Caco-2 (cell line): Measurements from ENCODE around the gene IQGAP2. TPM values are rescaled to one million over a fixed set of nuclear protein-coding genes. Genes with fewer than 3 reads are reported as not detected.

Experiments used
- BruUV-seq: library from RNA; stranded (reverse); fragments of 400-500 nt; replicated peaks from 2 replicates; lab custom pipeline; 2021; lab: Mats Ljungman, UMichigan
- CTCF ChIA-PET: fragments of 300-600 bp; sonication (Branson Sonifier 250); formaldehyde crosslinking; loops from one replicate; lab custom pipeline; 2022; ENCODE audit warnings: antibody characterized with exemption; lab: Charles Lee
- POLR2A ChIA-PET: fragments of 300-600 bp; sonication (Branson Sonifier 250); formaldehyde crosslinking; loops from one replicate; lab custom pipeline; 2022; ENCODE audit warnings: antibody characterized with exemption; lab: Charles Lee
- DNase-seq, 2 experiments: peaks; one replicate each; pipeline versions ENCODE4 v3.0.0 to v3.0.0-alpha.2; 2020 to 2022
- H3K27me3 ChIP-seq: replicated peaks from 2 replicates; pipeline ENCODE4 v1.6.0; 2011; ENCODE audit warnings: low read length; ENCODE audit not compliant: control insufficient read depth, insufficient read depth
- H3K36me3 ChIP-seq: 2 replicates; pipeline ENCODE4 v1.5.1; 2011; ENCODE audit warnings: low read length; ENCODE audit not compliant: control insufficient read depth, insufficient read depth
- H3K4me1 ChIP-seq: fragments of 250-450 bp; sonication (Bioruptor Pico); 2 replicates; pipeline ENCODE4 v1.5.1; 2020; ENCODE audit warnings: mild to moderate bottlenecking
- H3K4me3 ChIP-seq: 2 replicates; pipeline ENCODE4 v1.5.1; 2011; ENCODE audit warnings: low read depth, mild to moderate bottlenecking, control low read depth, low read length
- H3K9me3 ChIP-seq: fragments of 250-450 bp; sonication (Bioruptor Pico); 2 replicates; pipeline ENCODE4 v1.5.1; 2020; ENCODE audit warnings: mild to moderate bottlenecking, moderate library complexity
- H3K27ac Mint-ChIP-seq: one replicate; pipeline ENCODE4 v1.8.0; 2022; ENCODE audit warnings: mixed read lengths; ENCODE audit not compliant: unreplicated experiment
- H3K27me3 Mint-ChIP-seq: one replicate; pipeline ENCODE4 v1.8.0; 2022; ENCODE audit warnings: mixed read lengths; ENCODE audit not compliant: insufficient read depth, unreplicated experiment
- H3K36me3 Mint-ChIP-seq: one replicate; pipeline ENCODE4 v1.8.0; 2022; ENCODE audit warnings: mild to moderate bottlenecking, mixed read lengths; ENCODE audit not compliant: insufficient read depth, unreplicated experiment
- H3K4me1 Mint-ChIP-seq: one replicate; pipeline ENCODE4 v1.8.0; 2022; ENCODE audit warnings: low read depth, mixed read lengths; ENCODE audit not compliant: unreplicated experiment
- H3K4me3 Mint-ChIP-seq: one replicate; pipeline ENCODE4 v1.8.0; 2022; ENCODE audit warnings: mild to moderate bottlenecking, moderate library complexity, mixed read lengths; ENCODE audit not compliant: unreplicated experiment
- H3K9me3 Mint-ChIP-seq: one replicate; pipeline ENCODE4 v1.8.0; 2022; ENCODE audit warnings: mixed read lengths; ENCODE audit not compliant: unreplicated experiment
- intact Hi-C: fragments of 100-400 bp; cut with micrococcal nuclease; formaldehyde crosslinking; loops from one replicate; pipeline ENCODE4 v1.10.0; 2022; ENCODE audit not compliant: unreplicated experiment
- total RNA-seq: library from RNA; stranded (reverse); gene quantifications from 2 replicates; pipeline ENCODE4 v1.2.3, GENCODE V29; 2022
- TF ChIP-seq, protein P1 (sequence below), 2 experiments: fragments of 200-600 bp in 1 of 2; IDR thresholded peaks; 1 replicate in 1 of 2; 2 replicates in 1 of 2; pipeline versions ENCODE4 v1.5.1 to v1.8.0; 2011 to 2022; ENCODE audit warnings: antibody characterized with exemption in 1 of 2, control low read depth in 1 of 2, inconsistent platforms in 1 of 2, low read depth in 1 of 2, low read length in 1 of 2, mild to moderate bottlenecking in 1 of 2, moderate library complexity in 1 of 2; ENCODE audit not compliant: insufficient read depth in 1 of 2, severe bottlenecking in 1 of 2, unreplicated experiment in 1 of 2

IQGAP2 gene
- total RNA-seq, 1 experiment from 2014 or later: 89.4 TPM

DNA sequence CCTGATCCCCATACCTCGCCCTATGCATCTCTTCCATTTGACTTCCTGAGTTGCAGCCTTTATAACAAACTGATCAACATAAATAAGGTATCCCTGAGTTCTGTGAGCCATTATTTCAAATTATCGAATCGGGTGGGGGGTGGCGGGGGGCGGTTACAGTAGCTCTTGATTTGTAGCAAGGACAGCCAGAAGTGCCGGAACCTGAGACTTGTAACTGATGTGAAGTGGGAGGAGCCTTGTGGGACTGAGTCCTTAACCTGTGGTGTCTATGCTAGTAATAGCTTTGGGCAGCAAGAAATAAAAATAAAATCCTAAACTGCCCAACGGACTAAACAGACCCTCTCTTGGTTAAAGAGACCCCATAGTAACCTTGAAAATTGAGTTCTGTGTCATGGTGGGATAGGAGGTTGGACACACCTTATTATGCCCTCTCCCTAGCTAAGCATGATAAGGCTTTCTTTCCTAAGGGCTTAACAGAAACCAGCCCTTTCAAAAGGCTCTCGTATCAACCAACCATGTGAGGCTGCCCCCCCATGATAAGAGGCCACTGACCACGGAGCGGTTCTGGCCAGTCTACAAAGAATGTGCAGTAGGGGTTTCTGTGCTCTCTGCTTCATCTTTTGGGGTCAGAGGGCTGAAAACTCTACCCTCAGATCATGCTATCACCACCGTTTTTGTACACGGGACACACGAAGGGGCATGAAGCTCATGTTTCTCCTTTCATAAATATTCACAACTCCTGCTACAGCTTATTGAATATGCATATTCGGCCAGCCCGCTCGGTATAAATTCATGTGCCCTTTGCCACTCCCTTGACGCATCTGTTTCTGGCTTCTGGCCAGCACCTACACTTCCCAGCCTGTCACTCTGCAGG lies 39.5 kb upstream of the IQGAP2 start:
- no peaks in the 10 kb centered on the region for H3K36me3 ChIP-seq
- Mint-ChIP-seq H3K36me3 (no peaks in the 10 kb centered on the region), H3K27ac (no peak overlapping the region), H3K4me1 (peaks cover 6% of the 10 kb centered on the region), H3K27me3 (no peaks in the 10 kb centered on the region), H3K4me3 (no peak overlapping the region), H3K9me3 (peaks cover 3% of the 10 kb centered on the region)
- no peak for DNase-seq
- intact Hi-C loops: no loop called here
- H3K27me3 ChIP-seq: no peaks in the 10 kb centered on the region
- no TSS peak for BruUV-seq
- CTCF ChIA-PET: no interaction called here
- no peaks in the 10 kb centered on the region for H3K9me3 ChIP-seq
- no peaks in the 10 kb centered on the region; the same call in 1 of the 2 replicates for H3K4me1 ChIP-seq
- POLR2A ChIA-PET: no interaction called here
- TF ChIP-seq, protein P1, sequence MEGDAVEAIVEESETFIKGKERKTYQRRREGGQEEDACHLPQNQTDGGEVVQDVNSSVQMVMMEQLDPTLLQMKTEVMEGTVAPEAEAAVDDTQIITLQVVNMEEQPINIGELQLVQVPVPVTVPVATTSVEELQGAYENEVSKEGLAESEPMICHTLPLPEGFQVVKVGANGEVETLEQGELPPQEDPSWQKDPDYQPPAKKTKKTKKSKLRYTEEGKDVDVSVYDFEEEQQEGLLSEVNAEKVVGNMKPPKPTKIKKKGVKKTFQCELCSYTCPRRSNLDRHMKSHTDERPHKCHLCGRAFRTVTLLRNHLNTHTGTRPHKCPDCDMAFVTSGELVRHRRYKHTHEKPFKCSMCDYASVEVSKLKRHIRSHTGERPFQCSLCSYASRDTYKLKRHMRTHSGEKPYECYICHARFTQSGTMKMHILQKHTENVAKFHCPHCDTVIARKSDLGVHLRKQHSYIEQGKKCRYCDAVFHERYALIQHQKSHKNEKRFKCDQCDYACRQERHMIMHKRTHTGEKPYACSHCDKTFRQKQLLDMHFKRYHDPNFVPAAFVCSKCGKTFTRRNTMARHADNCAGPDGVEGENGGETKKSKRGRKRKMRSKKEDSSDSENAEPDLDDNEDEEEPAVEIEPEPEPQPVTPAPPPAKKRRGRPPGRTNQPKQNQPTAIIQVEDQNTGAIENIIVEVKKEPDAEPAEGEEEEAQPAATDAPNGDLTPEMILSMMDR (IDR thresholded peaks at IDR 0.05; ENCODE audit: insufficient read depth in 1 of 2, low read depth in 1 of 2, low read length in 1 of 2, severe bottlenecking in 1 of 2, unreplicated experiment in 1 of 2): no peak
- no peak overlapping the region for H3K4me3 ChIP-seq

DNA sequence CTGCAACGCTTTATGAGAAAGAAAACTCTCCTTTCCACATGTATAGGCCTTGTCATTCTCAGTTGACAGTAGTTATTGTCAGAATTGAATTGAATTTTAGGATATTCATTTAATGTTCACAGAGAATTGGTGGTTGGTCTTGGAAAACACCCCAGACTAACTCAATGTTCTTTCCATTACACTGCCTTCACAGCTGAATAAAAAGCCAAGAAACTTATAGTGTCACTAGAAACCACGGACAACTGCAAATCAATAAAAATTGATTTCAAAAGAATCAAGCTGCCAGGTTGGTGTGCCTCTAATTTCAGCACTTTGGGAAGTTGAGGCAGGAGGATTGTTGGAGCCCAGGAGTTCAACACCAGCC lies 38.9 kb upstream of the IQGAP2 start:
- Mint-ChIP-seq H3K27ac (no peak overlapping the region), H3K4me3 (no peak overlapping the region), H3K36me3 (no peaks in the 10 kb centered on the region), H3K9me3 (peaks cover 9% of the 10 kb centered on the region), H3K27me3 (no peaks in the 10 kb centered on the region), H3K4me1 (peaks cover 12% of the 10 kb centered on the region)
- TF ChIP-seq, protein P1 (IDR thresholded peaks at IDR 0.05; ENCODE audit: insufficient read depth in 1 of 2, low read depth in 1 of 2, low read length in 1 of 2, severe bottlenecking in 1 of 2, unreplicated experiment in 1 of 2): no peak
- no peak for DNase-seq
- no peaks in the 10 kb centered on the region; the same call in 1 of the 2 replicates for H3K4me1 ChIP-seq
- H3K4me3 ChIP-seq: no peak overlapping the region
- H3K27me3 ChIP-seq: no peaks in the 10 kb centered on the region
- CTCF ChIA-PET: no interaction called here
- no peaks in the 10 kb centered on the region for H3K36me3 ChIP-seq
- intact Hi-C loops: no loop called here
- POLR2A ChIA-PET: no interaction called here
- no TSS peak for BruUV-seq
- no peaks in the 10 kb centered on the region for H3K9me3 ChIP-seq

DNA sequence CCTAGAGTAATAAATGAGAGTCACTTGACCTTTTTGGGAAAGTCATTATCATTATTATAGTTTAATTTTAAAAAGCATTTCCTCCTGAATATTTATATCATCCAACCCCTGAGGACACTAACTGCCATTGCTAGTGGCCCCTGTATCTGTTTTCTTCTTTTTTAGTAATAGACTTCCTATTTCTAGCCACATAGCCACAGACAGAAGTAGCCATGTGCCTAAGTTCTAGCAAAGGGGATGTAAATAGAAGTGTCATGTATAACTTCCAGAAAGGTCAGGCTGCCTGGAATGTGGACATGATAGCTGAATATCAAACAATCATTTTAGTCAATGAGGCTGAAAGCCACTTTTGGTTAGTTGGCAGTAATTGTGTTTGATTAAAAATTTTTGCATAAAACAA lies 37.5 kb upstream of the IQGAP2 start:
- intact Hi-C loops: no loop called here
- Mint-ChIP-seq H3K27ac (no peak overlapping the region), H3K4me3 (no peak overlapping the region), H3K9me3 (peaks cover 12% of the 10 kb centered on the region), H3K36me3 (no peaks in the 10 kb centered on the region), H3K4me1 (peaks cover 12% of the 10 kb centered on the region), H3K27me3 (no peaks in the 10 kb centered on the region)
- Histone ChIP-seq H3K27me3 (no peaks in the 10 kb centered on the region), H3K4me3 (no peak overlapping the region), H3K9me3 (no peaks in the 10 kb centered on the region), H3K36me3 (no peaks in the 10 kb centered on the region), H3K4me1 (no peaks in the 10 kb centered on the region; the same call in 1 of the 2 replicates)
- ChIA-PET CTCF (no interaction called here), POLR2A (no interaction called here)
- no peak for DNase-seq
- TF ChIP-seq, protein P1 (IDR thresholded peaks at IDR 0.05; ENCODE audit: insufficient read depth in 1 of 2, low read depth in 1 of 2, low read length in 1 of 2, severe bottlenecking in 1 of 2, unreplicated experiment in 1 of 2): no peak
- BruUV-seq: no TSS peak
